Fibroblast of pulmonary artery (primary cell): Measurements from ENCODE around the gene DSE.

Experiments
- DNase-seq: peaks from one replicate; pipeline ENCODE4 v3.0.0-alpha.2; 2010; ENCODE audit warnings: low read depth
- H3K4me3 ChIP-seq: replicated peaks from 2 replicates; pipeline ENCODE4 v1.5.1; 2011; ENCODE audit warnings: low read depth, mild to moderate bottlenecking, control low read depth, low read length, moderate library complexity
- CTCF ChIP-seq: IDR thresholded peaks from 2 replicates; pipeline ENCODE4 v1.5.1; 2011; ENCODE audit warnings: mild to moderate bottlenecking, control low read depth, low read length, inconsistent platforms; ENCODE audit errors: missing control alignments

The DSE gene

GRCh38 chr6:116371120-116371917 lies 572 bp downstream of the DSE start:
- no peak for TF ChIP-seq CTCF
- peak overlapping the region; percentile 82 for H3K4me3 ChIP-seq
- DNase-seq, result peak; percentile 88

GRCh38 chr6:116371918-116372209 lies 1.1 kb downstream of the DSE start:
- H3K4me3 ChIP-seq, result peak overlapping the region; percentile 82
- TF ChIP-seq CTCF, result no peak
- no peak for DNase-seq

GRCh38 chr6:116373300-116373699 lies 2.6 kb downstream of the DSE start:
- no peak overlapping the region for H3K4me3 ChIP-seq
- DNase-seq, result no peak
- TF ChIP-seq CTCF, result no peak

GRCh38 chr6:116373940-116374339 lies 3.2 kb downstream of the DSE start:
- no peak overlapping the region for H3K4me3 ChIP-seq
- DNase-seq, result no peak
- no peak for TF ChIP-seq CTCF

- no peak for DNase-seq
- no peak overlapping the region for H3K4me3 ChIP-seq
- TF ChIP-seq CTCF, result no peak
Observed at GRCh38 chr6:116374586-116374985, 3.8 kb downstream of the DSE start.

- DNase-seq, result no peak
- no peak overlapping the region for H3K4me3 ChIP-seq
- no peak for TF ChIP-seq CTCF
Observed at GRCh38 chr6:116375262-116375661, 4.5 kb downstream of the DSE start.

GRCh38 chr6:116376149-116376548 lies 5.4 kb downstream of the DSE start:
- no peak for DNase-seq
- H3K4me3 ChIP-seq, result no peak overlapping the region
- no peak for TF ChIP-seq CTCF
